Stomach (tissue), 9 donors: ENCODE data around the gene NUP160. TPM values are rescaled to one million over a fixed set of nuclear protein-coding genes. Genes with fewer than 3 reads are reported as not detected.

Source experiments
- DNase-seq, 2 donors: peaks; one replicate each; pipeline versions ENCODE4 v3.0.0 to v3.0.0-alpha.2; 2013 to 2019
- H3K27ac ChIP-seq, 5 donors: fragments of 200-600 bp in 4 of 5; sonication (generic) in 4 of 5; one replicate each; pipeline ENCODE4 v1.5.1; 2013 to 2019; ENCODE audit warnings: mild to moderate bottlenecking in 1 of 5, moderate library complexity in 1 of 5
- H3K27me3 ChIP-seq, 3 donors: fragments of 200-600 bp; sonication (generic); one replicate each; pipeline ENCODE4 v1.5.1; 2017 to 2019; ENCODE audit warnings: mixed run types in 1 of 3
- H3K36me3 ChIP-seq, 4 donors: fragments of 200-600 bp; sonication (generic); 1 replicate in 3 of 4; 2 replicates in 1 of 4; pipeline ENCODE4 v1.5.1; 2016 to 2019
- H3K4me1 ChIP-seq, 4 donors: fragments of 200-600 bp; sonication (generic); one replicate each; pipeline ENCODE4 v1.5.1; 2016 to 2019
- H3K4me3 ChIP-seq, 4 donors: fragments of 200-600 bp; sonication (generic) in 3 of 4; one replicate each; pipeline ENCODE4 v1.5.1; 2016 to 2019; ENCODE audit warnings: mild to moderate bottlenecking in 1 of 4
- H3K9me3 ChIP-seq, 4 donors: fragments of 200-600 bp; sonication (generic); one replicate each; pipeline ENCODE4 v1.5.1; 2016 to 2019
- EP300 ChIP-seq: sonication (generic); formaldehyde crosslinking; IDR thresholded peaks from one replicate; pipeline ENCODE4 v1.6.1; 2017; ENCODE audit warnings: antibody characterized with exemption
- POLR2A ChIP-seq, 4 donors: fragments of 450-650 bp; IDR thresholded peaks; one replicate each; pipeline ENCODE4 v1.6.1; 2016; ENCODE audit warnings: antibody characterized with exemption in 4 of 4, control low read depth in 2 of 4, mild to moderate bottlenecking in 1 of 4, moderate library complexity in 1 of 4
- POLR2AphosphoS5 ChIP-seq, 3 donors: sonication (generic); formaldehyde crosslinking; IDR thresholded peaks; one replicate each; pipeline ENCODE4 v1.6.1; 2016; ENCODE audit warnings: antibody characterized with exemption in 3 of 3
- WGBS, 5 donors: extraction: QIAGEN DNeasy Blood & Tissue Kit in 3 of 5; methylation state at CpG; one replicate each; pipeline versions ENCODE4 v1.1.5 to v1.1.7; 2013 to 2018; 5-methylcytosine and 5-hydroxymethylcytosine counted together
- intact Hi-C: fragments of 100-400 bp; cut with DNase I; formaldehyde crosslinking; loops from one replicate; pipeline ENCODE4 v1.15.1; 2023; ENCODE audit warnings: low total_unique reads
- polyA plus RNA-seq, 3 donors: library from polyadenylated mRNA; stranded (reverse); fragments of 200-250 nt; gene quantifications; one replicate each; pipeline ENCODE4 v1.2.3, GENCODE V29; 2013
- total RNA-seq, 5 donors: library from RNA; depleted of rRNA; stranded (reverse); fragments of >200 nt; gene quantifications; one replicate each; pipeline versions ENCODE4 v1.1.0 to v1.2.3, GENCODE V29; 2014 to 2016
- TF ChIP-seq, protein P1 (sequence below), 7 experiments: fragments of 450-650 bp in 4 of 7; fragments of 200-600 bp in 3 of 7; sonication (generic) in 3 of 7; IDR thresholded peaks; one replicate each; pipeline ENCODE4 v1.5.1; 2016 to 2019; ENCODE audit warnings: antibody characterized with exemption in 7 of 7, control low read depth in 2 of 7, mild to moderate bottlenecking in 1 of 7
- donor health status: healthy with polysubstance abuse.
- donor health status: Bipolar disorder and iron deficiency.
- donor health status: healthy.

The NUP160 gene
- total and polyA plus RNA-seq, 8 donors, result 7.9 to 77.5 (median 12.0) TPM

DNA sequence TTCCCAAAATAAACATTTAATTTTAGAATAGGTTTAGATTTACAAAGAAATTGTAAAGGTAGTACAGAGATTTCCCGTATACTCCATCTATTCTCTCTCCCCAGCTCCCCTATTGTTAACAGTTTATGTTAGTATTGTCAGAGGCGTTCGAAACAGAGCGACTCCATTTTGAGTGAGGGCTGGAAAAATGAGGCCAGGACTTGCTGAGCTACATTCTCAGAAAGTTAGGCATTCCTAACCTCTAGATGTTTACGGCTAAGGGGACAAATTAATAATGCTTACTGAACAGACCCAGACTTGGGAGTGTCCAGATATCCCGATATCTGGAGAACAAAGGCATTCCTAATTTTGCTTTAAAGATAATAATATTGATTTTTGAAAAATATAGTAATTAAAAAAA lies 12.4 kb upstream of the NUP160 start:
- intact Hi-C loops, result no loop called here
- Histone ChIP-seq H3K4me1 (peaks cover 4 to 25% (median 11%) of the 10 kb centered on the region in 4 donors), H3K36me3 (no peaks in the 10 kb centered on the region), H3K27me3 (no peaks in the 10 kb centered on the region), H3K9me3 (no peaks in the 10 kb centered on the region), H3K27ac (no peak overlapping the region), H3K4me3 (no peak overlapping the region)
- TF ChIP-seq EP300 (no peak), POLR2A (IDR thresholded peaks at IDR 0.05) (no peak), POLR2AphosphoS5 (IDR thresholded peaks at IDR 0.05) (no peak)
- TF ChIP-seq, protein P1, sequence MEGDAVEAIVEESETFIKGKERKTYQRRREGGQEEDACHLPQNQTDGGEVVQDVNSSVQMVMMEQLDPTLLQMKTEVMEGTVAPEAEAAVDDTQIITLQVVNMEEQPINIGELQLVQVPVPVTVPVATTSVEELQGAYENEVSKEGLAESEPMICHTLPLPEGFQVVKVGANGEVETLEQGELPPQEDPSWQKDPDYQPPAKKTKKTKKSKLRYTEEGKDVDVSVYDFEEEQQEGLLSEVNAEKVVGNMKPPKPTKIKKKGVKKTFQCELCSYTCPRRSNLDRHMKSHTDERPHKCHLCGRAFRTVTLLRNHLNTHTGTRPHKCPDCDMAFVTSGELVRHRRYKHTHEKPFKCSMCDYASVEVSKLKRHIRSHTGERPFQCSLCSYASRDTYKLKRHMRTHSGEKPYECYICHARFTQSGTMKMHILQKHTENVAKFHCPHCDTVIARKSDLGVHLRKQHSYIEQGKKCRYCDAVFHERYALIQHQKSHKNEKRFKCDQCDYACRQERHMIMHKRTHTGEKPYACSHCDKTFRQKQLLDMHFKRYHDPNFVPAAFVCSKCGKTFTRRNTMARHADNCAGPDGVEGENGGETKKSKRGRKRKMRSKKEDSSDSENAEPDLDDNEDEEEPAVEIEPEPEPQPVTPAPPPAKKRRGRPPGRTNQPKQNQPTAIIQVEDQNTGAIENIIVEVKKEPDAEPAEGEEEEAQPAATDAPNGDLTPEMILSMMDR (IDR thresholded peaks at IDR 0.05), result no peak
- DNase-seq, result no peak
- 43 to 63% (median 54%) methylated on average over 6 of the region's 6 CpGs for WGBS, 5 donors

DNA sequence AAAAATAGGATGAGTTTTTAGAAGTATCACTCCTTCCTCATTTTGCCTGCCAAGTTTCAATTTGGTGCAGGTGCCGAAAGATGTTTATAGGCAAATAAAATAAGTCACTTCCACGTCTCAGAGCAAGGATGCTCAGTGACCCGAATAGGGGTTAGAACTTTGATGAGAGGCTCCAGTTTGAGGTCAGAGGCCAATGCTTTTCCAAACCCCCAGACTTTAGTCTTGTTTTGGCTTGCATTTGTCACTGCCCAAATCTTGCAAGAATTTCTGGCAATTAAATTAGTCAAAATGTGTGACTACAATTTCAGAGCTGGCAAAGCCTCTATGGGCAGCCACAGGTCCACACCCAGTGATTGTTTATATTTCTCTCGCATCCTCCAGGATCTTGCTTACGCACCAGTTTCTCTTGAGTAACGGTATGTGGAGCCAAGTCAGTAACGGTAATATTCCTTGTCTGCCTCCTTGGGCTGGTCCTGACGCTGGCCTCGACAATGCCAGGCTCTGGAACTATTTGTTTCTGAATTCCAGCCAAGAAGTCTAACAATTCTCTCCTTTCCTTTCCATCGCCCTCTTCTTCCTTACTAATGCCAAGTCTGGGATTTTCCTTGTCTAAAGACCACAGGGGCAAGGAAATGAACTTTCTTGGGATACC lies 9.9 kb upstream of the NUP160 start:
- H3K4me1 ChIP-seq, result peaks cover 4 to 23% (median 7%) of the 10 kb centered on the region in 4 donors
- H3K4me3 ChIP-seq, result no peak overlapping the region
- H3K27me3 ChIP-seq, result no peaks in the 10 kb centered on the region
- 19 to 34% (median 21%) methylated on average over 10 of the region's 10 CpGs for WGBS, 5 donors
- DNase-seq, result no peak
- peak overlapping the region in 3 of 5 donors; percentile 17 to 39 (median 34) for H3K27ac ChIP-seq
- no peaks in the 10 kb centered on the region for H3K36me3 ChIP-seq
- H3K9me3 ChIP-seq, result no peaks in the 10 kb centered on the region
- TF ChIP-seq POLR2AphosphoS5 (IDR thresholded peaks at IDR 0.05), result no peak
- TF ChIP-seq EP300, result no peak
- TF ChIP-seq POLR2A (IDR thresholded peaks at IDR 0.05), result no peak
- TF ChIP-seq, protein P1 (IDR thresholded peaks at IDR 0.05), result no peak
- intact Hi-C loops, result no loop called here

DNA sequence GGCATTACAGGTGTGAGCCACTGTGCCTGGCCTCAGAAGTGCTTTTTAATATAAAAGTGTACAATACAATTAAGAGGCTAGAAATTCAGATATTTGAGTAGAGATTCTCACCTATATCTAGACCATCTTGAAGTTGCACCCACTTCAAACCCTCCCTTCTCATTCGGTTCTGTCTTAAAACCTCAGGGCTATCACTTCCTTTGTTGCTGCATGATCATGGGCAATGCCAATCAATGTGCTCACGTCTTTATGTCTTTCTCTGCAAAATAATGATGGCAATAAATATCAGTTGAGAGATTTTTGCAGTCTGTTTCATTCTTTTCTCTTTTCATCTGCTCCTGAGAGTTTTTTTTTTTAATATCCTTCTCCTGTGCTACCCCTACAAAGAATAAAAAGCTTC lies 9.3 kb upstream of the NUP160 start:
- TF ChIP-seq POLR2AphosphoS5 (IDR thresholded peaks at IDR 0.05) (no peak), EP300 (no peak), POLR2A (IDR thresholded peaks at IDR 0.05) (no peak)
- TF ChIP-seq, protein P1 (IDR thresholded peaks at IDR 0.05), result no peak
- no peak overlapping the region for H3K4me3 ChIP-seq
- no peaks in the 10 kb centered on the region for H3K36me3 ChIP-seq
- intact Hi-C loops, result no loop called here
- peaks cover 4 to 19% (median 7%) of the 10 kb centered on the region in 4 donors for H3K4me1 ChIP-seq
- 40 to 58% (median 44%) methylated on average over 2 of the region's 2 CpGs for WGBS, 5 donors
- H3K27me3 ChIP-seq, result no peaks in the 10 kb centered on the region
- DNase-seq, result no peak
- H3K27ac ChIP-seq, result peak overlapping the region in 1 of 5 donors; percentile 17
- no peaks in the 10 kb centered on the region for H3K9me3 ChIP-seq

DNA sequence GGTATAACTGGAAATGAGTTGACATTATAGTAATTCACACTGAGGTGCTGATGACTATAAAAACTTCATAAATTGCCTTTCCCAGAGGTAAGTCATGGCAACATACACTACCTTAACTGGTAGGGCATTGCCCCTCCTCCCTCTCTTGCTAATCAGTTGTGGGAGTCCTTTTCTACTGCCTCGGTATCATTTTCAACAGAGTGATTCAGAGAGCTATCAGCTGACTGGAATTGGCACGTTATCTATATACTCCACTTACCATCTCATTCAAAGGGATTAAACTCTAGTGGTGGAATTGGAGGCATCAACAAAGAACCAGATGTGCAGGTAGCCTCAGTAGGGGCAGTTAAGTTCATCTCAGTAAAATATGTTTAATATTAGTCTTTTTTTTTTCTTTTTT lies 8.0 kb upstream of the NUP160 start:
- Histone ChIP-seq H3K27ac (no peak overlapping the region), H3K36me3 (no peaks in the 10 kb centered on the region), H3K4me1 (peaks cover 0 to 19% (median 7%) of the 10 kb centered on the region in 4 donors), H3K9me3 (no peaks in the 10 kb centered on the region), H3K4me3 (no peak overlapping the region), H3K27me3 (no peaks in the 10 kb centered on the region)
- 24 to 38% (median 30%) methylated on average over 2 of the region's 2 CpGs for WGBS, 5 donors
- intact Hi-C loops, result no loop called here
- DNase-seq, result no peak
- TF ChIP-seq POLR2A (IDR thresholded peaks at IDR 0.05), result no peak
- TF ChIP-seq EP300, result no peak
- no peak for TF ChIP-seq POLR2AphosphoS5 (IDR thresholded peaks at IDR 0.05)

DNA sequence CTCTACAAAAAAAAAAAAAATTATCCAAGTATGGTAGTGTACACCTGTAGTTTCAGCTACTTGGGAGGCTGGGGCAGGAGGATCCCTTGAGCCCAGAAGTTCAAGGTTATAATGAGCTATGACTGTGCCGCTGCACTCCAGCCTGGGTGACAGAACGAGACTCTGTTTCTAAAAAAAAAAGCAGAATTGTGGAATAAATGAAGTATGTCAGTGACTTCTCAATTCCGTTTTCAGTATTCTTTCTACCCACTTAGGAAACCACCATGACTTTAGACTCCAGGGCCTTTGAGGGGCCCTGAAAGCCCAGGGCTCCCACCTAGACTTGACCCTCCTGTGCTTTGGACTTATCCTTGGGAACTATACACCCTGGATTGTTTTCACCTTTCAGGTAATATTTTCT lies 6.5 kb upstream of the NUP160 start:
- TF ChIP-seq POLR2A (IDR thresholded peaks at IDR 0.05), result no peak
- TF ChIP-seq EP300, result no peak
- TF ChIP-seq, protein P1 (IDR thresholded peaks at IDR 0.05), result no peak
- TF ChIP-seq POLR2AphosphoS5 (IDR thresholded peaks at IDR 0.05), result no peak
- intact Hi-C loops, result no loop called here
- no peak for DNase-seq
- Histone ChIP-seq H3K4me3 (no peak overlapping the region), H3K4me1 (peaks cover 0 to 19% (median 7%) of the 10 kb centered on the region in 4 donors), H3K27ac (no peak overlapping the region), H3K9me3 (no peaks in the 10 kb centered on the region), H3K36me3 (no peaks in the 10 kb centered on the region), H3K27me3 (no peaks in the 10 kb centered on the region)
- 85 to 94% (median 91%) methylated on average over 3 of the region's 3 CpGs for WGBS, 5 donors
